Neuronal stem cell (in vitro differentiated cells): ENCODE results near the gene ZDHHC22.
A peak's percentile ranks its signal among the peaks of the same experiment; 100 is the strongest.

Experiments used
- DNase-seq: peaks from one replicate; pipeline ENCODE4 v3.0.0-alpha.2; 2013; ENCODE audit warnings: low spot score
- H2AFZ ChIP-seq: one replicate; pipeline ENCODE4 v1.6.1; 2013; ENCODE audit warnings: mild to moderate bottlenecking, low read length, inconsistent platforms
- H2AK5ac ChIP-seq: 2 replicates; pipeline ENCODE4 v1.6.1; 2013; ENCODE audit warnings: low read depth, mild to moderate bottlenecking, inconsistent platforms, low read length, moderate library complexity, mixed read lengths
- H2BK120ac ChIP-seq: 2 replicates; pipeline ENCODE4 v1.6.1; 2013; ENCODE audit warnings: low read depth, mild to moderate bottlenecking, inconsistent platforms, low read length, moderate library complexity, mixed read lengths
- H2BK12ac ChIP-seq: one replicate; pipeline ENCODE4 v1.6.1; 2013; ENCODE audit warnings: low read length, inconsistent platforms
- H2BK15ac ChIP-seq: 2 replicates; pipeline ENCODE4 v1.6.1; 2013; ENCODE audit warnings: mild to moderate bottlenecking, low read length, inconsistent platforms, mixed read lengths
- H2BK5ac ChIP-seq: one replicate; pipeline ENCODE4 v1.6.1; 2013; ENCODE audit warnings: inconsistent platforms, mild to moderate bottlenecking, low read length, moderate library complexity
- H3K14ac ChIP-seq: one replicate; pipeline ENCODE4 v1.6.1; 2013; ENCODE audit warnings: low read length, inconsistent platforms
- H3K18ac ChIP-seq: 2 replicates; pipeline ENCODE4 v1.6.1; 2013; ENCODE audit warnings: low read length, inconsistent platforms
- H3K23ac ChIP-seq: 2 replicates; pipeline ENCODE4 v1.6.1; 2013; ENCODE audit warnings: low read depth, mild to moderate bottlenecking, mixed read lengths, low read length, inconsistent platforms; ENCODE audit not compliant: poor library complexity
- H3K27ac ChIP-seq: replicated peaks from 3 replicates; pipeline ENCODE4 v1.5.1; 2013; ENCODE audit warnings: low read length, inconsistent platforms
- H3K27me3 ChIP-seq, 3 experiments: 2 replicates each; pipeline ENCODE4 v1.6.1; 2013; ENCODE audit warnings: low read length in 3 of 3, mild to moderate bottlenecking in 2 of 3, inconsistent platforms in 1 of 3, low read depth in 1 of 3, mixed read lengths in 1 of 3, moderate library complexity in 1 of 3; ENCODE audit not compliant: control insufficient read depth in 3 of 3, insufficient read depth in 3 of 3
- H3K36me3 ChIP-seq, 2 donors: replicated peaks in 1 of 2; 2 replicates each; pipeline ENCODE4 v1.6.1; 2013; ENCODE audit warnings: low read length in 2 of 2; ENCODE audit not compliant: control insufficient read depth in 2 of 2, insufficient read depth in 2 of 2
- H3K4ac ChIP-seq: 2 replicates; pipeline ENCODE4 v1.6.1; 2013; ENCODE audit warnings: inconsistent platforms, mild to moderate bottlenecking, low read length, moderate library complexity
- H3K4me1 ChIP-seq, 2 donors: 1 replicate in 1 of 2; 2 replicates in 1 of 2; pipeline ENCODE4 v1.6.1; 2013; ENCODE audit warnings: low read length in 2 of 2, low read depth in 1 of 2; ENCODE audit not compliant: control insufficient read depth in 2 of 2, insufficient read depth in 1 of 2
- H3K4me2 ChIP-seq: one replicate; pipeline ENCODE4 v1.6.1; 2013; ENCODE audit warnings: mild to moderate bottlenecking, low read length, inconsistent platforms; ENCODE audit not compliant: insufficient read depth, poor library complexity, severe bottlenecking
- H3K4me3 ChIP-seq, 2 donors: 2 replicates each; pipeline ENCODE4 v1.5.1; 2013; ENCODE audit warnings: low read length in 2 of 2, mild to moderate bottlenecking in 2 of 2, inconsistent platforms in 1 of 2, moderate library complexity in 1 of 2
- H3K79me1 ChIP-seq: one replicate; pipeline ENCODE4 v1.6.1; 2013; ENCODE audit warnings: low read depth, mild to moderate bottlenecking, inconsistent platforms, low read length, moderate library complexity
- H3K9ac ChIP-seq: one replicate; pipeline ENCODE4 v1.6.1; 2013; ENCODE audit warnings: mild to moderate bottlenecking, low read depth, low read length, inconsistent platforms; ENCODE audit not compliant: poor library complexity
- H3K9me3 ChIP-seq, 2 donors: replicated peaks in 1 of 2; 2 replicates each; pipeline versions ENCODE3 to v1.6.1; 2013; ENCODE audit warnings: low read length in 2 of 2, mild to moderate bottlenecking in 2 of 2, inconsistent platforms in 1 of 2, low read depth in 1 of 2, mixed read lengths in 1 of 2, moderate library complexity in 1 of 2; ENCODE audit not compliant: control insufficient read depth in 2 of 2, insufficient read depth in 1 of 2
- H4K8ac ChIP-seq: one replicate; pipeline ENCODE4 v1.6.1; 2013; ENCODE audit warnings: low read depth, mild to moderate bottlenecking, inconsistent platforms, low read length, moderate library complexity
- H4K91ac ChIP-seq: one replicate; pipeline ENCODE4 v1.6.1; 2013; ENCODE audit warnings: low read length, low read depth, mild to moderate bottlenecking, inconsistent platforms; ENCODE audit not compliant: poor library complexity
- WGBS, 2 donors: extraction: QIAGEN DNeasy Blood & Tissue Kit; methylation state at CpG; one replicate each; pipeline ENCODE4 v1.1.7; 2013; ENCODE audit warnings: missing lambda C conversion rate in 2 of 2, mixed read lengths in 1 of 2; ENCODE audit not compliant: insufficient read length in 2 of 2, insufficient replicate concordance in 1 of 2; ENCODE audit errors: extremely low coverage in 2 of 2; 5-methylcytosine and 5-hydroxymethylcytosine counted together

The ZDHHC22 gene

DNA sequence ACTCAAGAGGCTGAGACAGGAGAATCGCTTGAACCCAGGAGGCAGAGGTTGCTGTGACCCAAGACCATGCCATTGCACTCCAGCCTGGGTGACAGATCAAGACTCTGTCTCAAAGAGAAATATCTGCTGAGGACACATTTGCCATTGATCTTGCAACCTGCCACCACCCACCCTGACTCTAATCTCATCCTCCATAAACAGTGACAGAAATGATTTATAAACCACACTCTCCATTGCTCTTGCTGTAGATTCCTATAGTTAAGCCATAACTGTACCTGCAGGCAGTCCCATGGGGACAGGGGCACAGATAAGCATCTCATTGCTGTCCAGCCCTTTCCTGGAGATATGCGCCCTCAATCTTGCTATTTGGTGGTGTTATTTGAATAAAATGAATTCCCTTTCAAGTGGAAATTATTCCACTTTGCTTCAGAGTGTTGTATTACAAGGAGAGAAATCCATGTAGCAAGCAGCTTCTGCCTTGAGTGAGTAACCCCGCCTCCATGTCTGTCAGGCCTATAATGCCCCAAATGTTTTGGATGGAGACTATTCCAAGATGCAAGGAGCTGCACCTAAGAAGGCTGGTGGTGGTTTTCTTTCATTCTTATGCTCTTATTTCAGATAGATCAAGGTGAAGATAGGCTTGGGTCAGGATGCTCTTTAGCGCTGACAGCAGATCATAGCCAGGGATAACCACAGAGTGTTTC is 3.0 kb upstream of the ZDHHC22 start:
- H3K79me1 ChIP-seq = no peaks in the 10 kb centered on the region
- no peak overlapping the region for H3K4ac ChIP-seq
- H3K36me3 ChIP-seq = no peaks in the 10 kb centered on the region
- no peak overlapping the region for H3K14ac ChIP-seq
- H3K27me3 ChIP-seq = peaks cover 8 to 46% (median 42%) of the 10 kb centered on the region in 3 experiments
- no peak overlapping the region for H2AK5ac ChIP-seq
- no peak for DNase-seq
- no peak overlapping the region for H3K23ac ChIP-seq
- no peak overlapping the region for H2BK15ac ChIP-seq
- no peak overlapping the region for H2BK120ac ChIP-seq
- no peak overlapping the region for H3K18ac ChIP-seq
- H2BK12ac ChIP-seq = no peak overlapping the region
- no peak overlapping the region for H3K9ac ChIP-seq
- H2BK5ac ChIP-seq = no peak overlapping the region
- H2AFZ ChIP-seq = no peak overlapping the region
- H3K4me1 ChIP-seq = peaks cover 8 to 15% of the 10 kb centered on the region in 2 donors
- H4K8ac ChIP-seq = no peak overlapping the region
- no peak overlapping the region for H3K4me2 ChIP-seq
- no peak overlapping the region for H4K91ac ChIP-seq
- no peak overlapping the region for H3K4me3 ChIP-seq
- no CpG with 5 or more reads among the region's 4 CpGs for WGBS, 2 donors
- no peak overlapping the region for H3K27ac ChIP-seq
- H3K9me3 ChIP-seq = no peaks in the 10 kb centered on the region

DNA sequence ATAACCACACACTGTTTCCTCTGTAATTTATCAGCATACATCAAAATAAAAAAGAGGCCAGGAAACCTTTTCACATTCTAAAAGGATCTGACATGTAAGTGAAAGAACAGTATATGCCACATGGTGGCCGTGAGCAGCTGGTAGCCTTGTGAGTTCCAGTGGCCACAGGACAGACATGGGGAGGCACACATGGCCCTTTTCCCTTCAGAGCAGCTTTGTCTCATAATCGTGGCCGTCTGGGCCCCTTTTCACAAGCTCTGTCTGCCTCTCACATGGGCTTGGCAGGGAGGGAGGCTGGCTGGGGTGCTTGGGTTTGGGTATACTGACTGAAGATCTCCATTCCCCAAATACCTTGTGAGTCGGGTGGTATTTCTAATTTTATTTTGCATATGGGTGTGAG is 1.5 kb upstream of the ZDHHC22 start:
- H2AFZ ChIP-seq = no peak overlapping the region
- no peak overlapping the region for H3K14ac ChIP-seq
- H3K27ac ChIP-seq = no peak overlapping the region
- H2BK15ac ChIP-seq = no peak overlapping the region
- no peak overlapping the region for H3K4me3 ChIP-seq
- no peak overlapping the region for H4K91ac ChIP-seq
- H3K36me3 ChIP-seq = no peaks in the 10 kb centered on the region
- H2BK12ac ChIP-seq = no peak overlapping the region
- no peak overlapping the region for H3K18ac ChIP-seq
- no peaks in the 10 kb centered on the region for H3K79me1 ChIP-seq
- no CpG with 5 or more reads among the region's 4 CpGs for WGBS, 2 donors
- no peak overlapping the region for H2BK5ac ChIP-seq
- H4K8ac ChIP-seq = no peak overlapping the region
- H3K23ac ChIP-seq = no peak overlapping the region
- no peak overlapping the region for H3K4me2 ChIP-seq
- H3K27me3 ChIP-seq = peaks cover 8 to 52% (median 42%) of the 10 kb centered on the region in 3 experiments
- H3K9me3 ChIP-seq = no peaks in the 10 kb centered on the region
- no peak for DNase-seq
- H3K9ac ChIP-seq = no peak overlapping the region
- H2AK5ac ChIP-seq = no peak overlapping the region
- H3K4me1 ChIP-seq = peaks cover 10 to 19% of the 10 kb centered on the region in 2 donors
- H2BK120ac ChIP-seq = no peak overlapping the region
- H3K4ac ChIP-seq = no peak overlapping the region

DNA sequence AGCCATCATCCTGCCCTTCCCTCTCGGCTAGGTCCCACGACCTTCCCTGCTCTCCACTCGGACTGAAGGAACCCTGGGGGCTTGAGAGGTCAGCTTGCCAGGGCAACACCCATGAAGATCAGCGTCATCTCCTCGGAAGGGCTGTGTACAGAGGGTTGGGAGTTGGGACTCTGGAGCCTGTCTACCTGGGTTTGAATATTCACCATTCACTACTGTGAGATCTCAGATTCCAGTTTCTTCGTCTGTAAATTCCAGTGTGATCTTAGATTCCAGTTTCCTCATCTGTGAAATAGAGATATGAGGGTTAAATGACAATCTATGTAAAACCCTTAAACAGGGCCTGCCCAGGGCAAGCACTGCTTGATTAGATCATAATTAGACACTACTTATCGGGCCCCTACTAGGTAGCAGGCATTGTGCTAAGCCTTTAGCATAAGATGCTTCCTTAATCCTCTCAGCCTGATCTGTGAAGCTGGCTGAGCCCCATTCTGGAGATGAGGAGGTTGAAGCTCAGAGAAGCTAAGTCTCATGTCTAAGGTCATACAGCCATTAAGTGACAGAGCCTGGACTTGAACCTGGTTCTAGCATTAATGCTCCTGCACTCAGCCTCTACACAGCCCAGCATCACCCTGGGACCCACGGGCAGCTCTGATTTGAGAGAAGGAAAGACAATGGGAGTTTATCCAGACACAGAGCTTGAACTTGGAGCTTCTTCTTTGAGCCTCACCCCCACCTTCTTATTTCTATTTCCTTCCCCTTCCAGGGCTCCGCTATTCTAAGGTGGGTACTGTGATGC is 612 bp upstream of the ZDHHC22 start:
- Histone ChIP-seq H3K18ac (peak overlapping the region; percentile 68), H3K4ac (no peak overlapping the region), H2AFZ (peak overlapping the region; percentile 97), H3K36me3 (no peaks in the 10 kb centered on the region), H3K9ac (peak overlapping the region; percentile 82), H3K14ac (no peak overlapping the region), H3K79me1 (no peaks in the 10 kb centered on the region), H2BK12ac (no peak overlapping the region), H4K8ac (no peak overlapping the region), H2BK5ac (no peak overlapping the region), H3K27ac (no peak overlapping the region), H2AK5ac (no peak overlapping the region), H2BK120ac (no peak overlapping the region), H3K4me3 (peak overlapping the region; percentile 55 to 81), H3K9me3 (no peaks in the 10 kb centered on the region), H3K23ac (peak overlapping the region; percentile 35), H2BK15ac (no peak overlapping the region), H3K4me2 (peak overlapping the region; percentile 92), H4K91ac (no peak overlapping the region), H3K4me1 (peaks cover 10 to 19% of the 10 kb centered on the region in 2 donors), H3K27me3 (peaks cover 8 to 54% (median 42%) of the 10 kb centered on the region in 3 experiments)
- no CpG with 5 or more reads among the region's 9 CpGs for WGBS, 2 donors
- no peak for DNase-seq
